Lower lobe of right lung (tissue), 2 donors: ENCODE measurements around the gene PSKH1. TPM values are rescaled to one million over a fixed set of nuclear protein-coding genes. Genes with fewer than 3 reads are reported as not detected.
"Not testable (repeated sequence)": the region's sequence is repeated elsewhere in the genome, so short reads cannot be mapped to it uniquely, and the experiment has no call there.

ENCODE experiments used
- ATAC-seq, 2 donors: fragments of 200-7000 bp; cut with Tn5 transposase; one replicate each; pipeline ENCODE4 v1.9.1; 2020 to 2022; ENCODE audit warnings: mild to moderate bottlenecking in 2 of 2, moderate library complexity in 2 of 2
- DNase-seq: peaks from one replicate; pipeline ENCODE4 v3.0.0-alpha.2; 2020
- H3K27ac ChIP-seq: fragments of 200-600 bp; one replicate; pipeline ENCODE4 v1.8.0; 2022
- H3K27me3 ChIP-seq: fragments of 200-600 bp; one replicate; pipeline ENCODE4 v1.8.0; 2022; ENCODE audit warnings: low read depth
- H3K36me3 ChIP-seq: fragments of 200-600 bp; one replicate; pipeline ENCODE4 v1.8.0; 2022; ENCODE audit warnings: mild to moderate bottlenecking
- H3K4me1 ChIP-seq: fragments of 200-600 bp; one replicate; pipeline ENCODE4 v1.8.0; 2022
- H3K4me3 ChIP-seq: fragments of 200-600 bp; one replicate; pipeline ENCODE4 v1.8.0; 2022; ENCODE audit warnings: mild to moderate bottlenecking
- H3K9me3 ChIP-seq: fragments of 200-600 bp; one replicate; pipeline ENCODE4 v1.8.0; 2022
- intact Hi-C: fragments of 100-400 bp; cut with DNase I; formaldehyde crosslinking; loops from one replicate; pipeline ENCODE4 v1.11.0; 2022
- total RNA-seq: library from RNA; stranded (reverse); fragmentation: NEBNext Ultra II Directional; extraction: Animal tissue kit (Norgen Biotek cat#: 25700); gene quantifications from one replicate; pipeline ENCODE4 v1.2.1, GENCODE V29; 2021
- TF ChIP-seq, protein P1 (sequence below): fragments of 200-600 bp; IDR thresholded peaks from one replicate; pipeline ENCODE4 v1.8.0; 2022; ENCODE audit warnings: antibody characterized with exemption, mild to moderate bottlenecking
- donor health status: DM: no; HTN: yes; CAD: no; lungs with severe emphysema.

PSKH1 gene
- total RNA-seq, 1 donor from 2014 or later, result 28.3 TPM

DNA sequence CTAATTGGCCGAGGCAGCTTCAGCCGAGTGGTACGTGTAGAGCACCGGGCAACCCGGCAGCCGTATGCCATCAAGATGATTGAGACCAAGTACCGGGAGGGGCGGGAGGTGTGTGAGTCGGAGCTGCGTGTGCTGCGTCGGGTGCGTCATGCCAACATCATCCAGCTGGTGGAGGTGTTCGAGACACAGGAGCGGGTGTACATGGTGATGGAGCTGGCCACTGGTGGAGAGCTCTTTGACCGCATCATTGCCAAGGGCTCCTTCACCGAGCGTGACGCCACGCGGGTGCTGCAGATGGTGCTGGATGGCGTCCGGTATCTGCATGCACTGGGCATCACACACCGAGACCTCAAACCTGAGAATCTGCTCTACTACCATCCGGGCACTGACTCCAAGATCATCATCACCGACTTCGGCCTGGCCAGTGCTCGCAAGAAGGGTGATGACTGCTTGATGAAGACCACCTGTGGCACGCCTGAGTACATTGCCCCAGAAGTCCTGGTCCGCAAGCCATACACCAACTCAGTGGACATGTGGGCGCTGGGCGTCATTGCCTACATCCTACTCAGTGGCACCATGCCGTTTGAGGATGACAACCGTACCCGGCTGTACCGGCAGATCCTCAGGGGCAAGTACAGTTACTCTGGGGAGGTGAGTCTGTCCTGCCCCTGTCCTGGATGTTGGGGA lies 16.1 kb downstream of the PSKH1 start:
- Histone ChIP-seq H3K4me1 (no peaks in the 10 kb centered on the region), H3K36me3 (peaks cover 39% of the 10 kb centered on the region), H3K27me3 (no peaks in the 10 kb centered on the region), H3K4me3 (no peak overlapping the region), H3K9me3 (no peaks in the 10 kb centered on the region), H3K27ac (no peak overlapping the region)
- TF ChIP-seq, protein P1, sequence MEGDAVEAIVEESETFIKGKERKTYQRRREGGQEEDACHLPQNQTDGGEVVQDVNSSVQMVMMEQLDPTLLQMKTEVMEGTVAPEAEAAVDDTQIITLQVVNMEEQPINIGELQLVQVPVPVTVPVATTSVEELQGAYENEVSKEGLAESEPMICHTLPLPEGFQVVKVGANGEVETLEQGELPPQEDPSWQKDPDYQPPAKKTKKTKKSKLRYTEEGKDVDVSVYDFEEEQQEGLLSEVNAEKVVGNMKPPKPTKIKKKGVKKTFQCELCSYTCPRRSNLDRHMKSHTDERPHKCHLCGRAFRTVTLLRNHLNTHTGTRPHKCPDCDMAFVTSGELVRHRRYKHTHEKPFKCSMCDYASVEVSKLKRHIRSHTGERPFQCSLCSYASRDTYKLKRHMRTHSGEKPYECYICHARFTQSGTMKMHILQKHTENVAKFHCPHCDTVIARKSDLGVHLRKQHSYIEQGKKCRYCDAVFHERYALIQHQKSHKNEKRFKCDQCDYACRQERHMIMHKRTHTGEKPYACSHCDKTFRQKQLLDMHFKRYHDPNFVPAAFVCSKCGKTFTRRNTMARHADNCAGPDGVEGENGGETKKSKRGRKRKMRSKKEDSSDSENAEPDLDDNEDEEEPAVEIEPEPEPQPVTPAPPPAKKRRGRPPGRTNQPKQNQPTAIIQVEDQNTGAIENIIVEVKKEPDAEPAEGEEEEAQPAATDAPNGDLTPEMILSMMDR, result no peak
- DNase-seq (no peak), ATAC-seq (no peak)
- intact Hi-C loops, result no loop called here

DNA sequence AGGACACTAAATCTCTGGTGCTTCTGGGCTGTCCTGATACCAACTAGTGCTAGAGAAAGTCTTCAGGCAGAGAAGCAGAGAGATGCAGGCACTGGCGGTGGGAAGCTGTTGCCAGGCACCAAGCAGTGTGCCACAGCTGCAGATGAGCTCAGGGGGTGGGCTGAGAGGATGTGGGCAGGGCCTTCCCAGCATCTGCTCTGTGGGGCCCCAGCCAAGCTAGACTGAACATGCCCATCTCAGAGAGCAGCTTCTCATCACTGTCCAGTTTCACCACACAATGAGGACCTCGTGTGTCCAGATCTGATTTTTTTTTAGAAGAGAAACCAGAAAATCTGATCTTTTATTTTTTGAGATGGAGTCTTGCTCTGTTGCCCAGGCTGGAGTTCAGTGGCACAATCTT lies 17.1 kb downstream of the PSKH1 start:
- no peak overlapping the region for H3K27ac ChIP-seq
- TF ChIP-seq, protein P1, result no peak
- ATAC-seq, result no peak
- no peak for DNase-seq
- no peak overlapping the region for H3K4me3 ChIP-seq
- no peaks in the 10 kb centered on the region for H3K9me3 ChIP-seq
- H3K4me1 ChIP-seq, result no peaks in the 10 kb centered on the region
- H3K36me3 ChIP-seq, result peaks cover 44% of the 10 kb centered on the region
- intact Hi-C loops, result no loop called here
- H3K27me3 ChIP-seq, result no peaks in the 10 kb centered on the region

DNA sequence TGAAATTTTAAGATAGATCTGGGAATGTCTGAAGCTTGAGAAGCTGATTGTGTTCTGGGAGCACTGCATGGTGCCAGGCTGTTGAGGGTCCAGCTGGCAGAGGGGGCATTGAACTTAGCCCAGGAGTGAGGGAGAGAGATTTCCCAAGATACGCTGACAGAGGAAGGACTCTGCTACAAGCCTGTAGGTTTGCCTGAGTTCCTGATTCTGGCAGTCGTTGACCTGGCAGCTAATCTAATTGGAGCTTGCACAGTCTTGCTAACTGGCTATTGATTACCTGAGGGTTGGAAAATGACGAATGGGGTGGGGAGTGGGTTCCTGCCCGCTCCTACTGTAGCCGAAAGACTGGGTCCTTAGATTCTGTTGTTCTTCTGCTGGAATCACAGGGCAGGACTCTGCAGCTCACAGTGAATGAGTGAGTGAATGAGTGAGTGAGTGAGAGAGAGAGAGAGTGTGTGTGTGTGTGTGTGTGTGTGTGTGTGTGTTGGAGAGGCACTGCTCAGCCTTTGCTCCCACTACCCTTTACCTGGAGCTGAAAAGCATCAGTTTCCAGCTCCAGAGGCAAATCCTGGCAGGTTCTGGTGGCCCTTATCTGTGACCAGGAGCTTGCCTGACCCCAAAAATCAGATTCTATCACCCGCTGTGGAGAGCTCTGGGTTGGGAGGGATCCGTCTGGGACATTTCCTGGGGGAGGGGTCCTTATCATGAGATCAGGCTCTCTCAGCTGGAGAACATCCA lies 21.9 kb downstream of the PSKH1 start:
- H3K36me3 ChIP-seq, result peaks cover 50% of the 10 kb centered on the region
- no peaks in the 10 kb centered on the region for H3K27me3 ChIP-seq
- TF ChIP-seq, protein P1, result no peak
- intact Hi-C loops, result no loop called here
- DNase-seq (no peak), ATAC-seq (no peak)
- no peak overlapping the region for H3K27ac ChIP-seq
- peaks cover 30% of the 10 kb centered on the region for H3K4me1 ChIP-seq
- H3K4me3 ChIP-seq, result no peak overlapping the region
- no peaks in the 10 kb centered on the region for H3K9me3 ChIP-seq

DNA sequence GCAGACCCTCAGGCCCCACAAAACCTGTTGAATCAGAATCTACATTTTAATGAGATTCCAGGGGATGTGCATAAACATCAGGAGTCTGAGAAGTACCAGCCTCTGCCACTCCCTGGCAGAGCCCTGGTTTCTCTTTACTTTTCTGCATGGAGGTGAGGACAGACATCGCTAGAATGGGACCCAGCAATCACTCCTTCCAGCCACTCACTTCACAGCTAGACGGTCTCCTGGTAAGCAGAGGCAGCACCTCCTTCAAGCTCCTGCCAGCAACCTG lies 22.4 kb downstream of the PSKH1 start:
- ATAC-seq, intact Hi-C loops, H3K27ac ChIP-seq, H3K4me3 ChIP-seq, DNase-seq, H3K27me3 ChIP-seq, H3K9me3 ChIP-seq: not testable (repeated sequence)
- Histone ChIP-seq H3K4me1 (peaks cover 30% of the 10 kb centered on the region), H3K36me3 (peaks cover 48% of the 10 kb centered on the region)

DNA sequence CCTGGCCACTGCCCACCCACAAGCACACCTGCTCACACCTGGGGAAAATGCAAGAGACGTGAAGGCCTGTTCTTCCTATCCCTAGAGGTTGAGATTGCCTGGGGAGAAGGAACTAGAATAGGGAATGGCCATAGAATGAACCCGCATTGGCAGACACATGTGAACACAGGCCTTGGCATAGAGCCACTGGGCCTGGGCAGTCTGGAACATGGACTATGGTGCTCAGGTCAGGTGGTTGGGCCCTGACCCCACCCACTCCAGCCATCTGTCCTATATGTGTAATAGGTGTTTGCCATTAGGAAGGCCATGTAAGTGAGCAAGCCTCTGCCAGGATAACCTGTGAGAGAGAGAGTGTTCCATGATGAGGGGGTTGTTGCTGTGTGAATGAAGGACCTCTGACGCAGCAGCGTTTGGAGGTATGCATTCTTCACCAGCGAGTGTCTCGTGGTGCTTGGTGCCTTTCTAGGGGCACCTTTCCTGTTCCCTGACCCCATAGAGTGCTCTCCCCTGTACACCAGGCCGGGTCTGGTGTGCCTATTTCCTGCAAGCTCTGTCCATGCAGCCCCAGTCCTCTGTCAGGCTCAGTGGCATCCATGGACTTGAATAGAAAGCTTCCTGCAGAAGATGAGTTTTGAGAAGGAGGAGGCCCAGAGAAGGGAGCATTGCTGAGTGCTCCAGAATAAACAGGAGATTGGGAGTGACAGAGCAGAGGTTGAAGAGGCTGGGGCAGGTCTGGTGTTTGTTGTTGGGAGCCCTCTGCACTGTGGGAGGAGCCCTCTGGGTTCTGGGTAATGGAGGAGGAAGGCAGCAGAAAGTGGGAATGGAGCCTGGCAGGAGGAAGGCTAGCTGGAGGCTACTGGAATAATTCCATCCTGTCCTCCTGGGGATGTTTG lies 23.0 kb downstream of the PSKH1 start:
- no peak overlapping the region for H3K27ac ChIP-seq
- ATAC-seq (no peak), DNase-seq (no peak)
- intact Hi-C loops, result no loop called here
- peaks cover 46% of the 10 kb centered on the region for H3K36me3 ChIP-seq
- TF ChIP-seq, protein P1, result no peak
- no peak overlapping the region for H3K4me3 ChIP-seq
- H3K4me1 ChIP-seq, result peaks cover 30% of the 10 kb centered on the region
- no peaks in the 10 kb centered on the region for H3K27me3 ChIP-seq
- no peaks in the 10 kb centered on the region for H3K9me3 ChIP-seq
